Erythroblast (primary cell): ENCODE results near the gene EIF1B.

Experiments
- GATA1 ChIP-seq: IDR thresholded peaks from 2 replicates; pipeline ENCODE4 v1.6.1; 2011; ENCODE audit warnings: low read depth, mild to moderate bottlenecking, control low read depth, low read length, moderate library complexity
- POLR2A ChIP-seq: IDR thresholded peaks from 2 replicates; pipeline ENCODE4 v1.6.1; 2011; ENCODE audit warnings: mild to moderate bottlenecking, low read length

- TF ChIP-seq POLR2A, result no peak
- no peak for TF ChIP-seq GATA1
Observed at GRCh38 chr3:40267937-40268724, 41.4 kb upstream of the EIF1B start.
